Omental fat pad (tissue), 4 donors: ENCODE measurements around the gene SLC5A11. TPM values are rescaled to one million over a fixed set of nuclear protein-coding genes. Genes with fewer than 3 reads are reported as not detected.

Source experiments
- ATAC-seq: fragments of 150-250 bp; one replicate; pipeline ENCODE4 v1.9.1; 2016; ENCODE audit warnings: mild to moderate bottlenecking, moderate library complexity; ENCODE audit not compliant: low FRiP score
- DNase-seq: peaks from one replicate; pipeline ENCODE4 v3.0.0-alpha.2; 2019; ENCODE audit warnings: low spot score
- CTCF ChIP-seq, 3 donors: fragments of 450-650 bp; IDR thresholded peaks; one replicate each; pipeline ENCODE4 v1.5.1; 2016 to 2017; ENCODE audit warnings: antibody characterized with exemption in 3 of 3, mild to moderate bottlenecking in 3 of 3, moderate library complexity in 2 of 3
- total RNA-seq, 4 donors: library from RNA; depleted of rRNA; stranded (reverse); fragments of >200 nt; gene quantifications; one replicate each; pipeline ENCODE4 v1.1.0, GENCODE V29; 2016

Gene SLC5A11
- total RNA-seq, 4 donors from 2014 or later = 0.12 to 0.32 (median 0.28) TPM; not detected in 1

- DNase-seq = no peak
- TF ChIP-seq CTCF (IDR thresholded peaks at IDR 0.05) = no peak
- ATAC-seq = no peak
Observed at GRCh38 chr16:24931091-24931490, 85.3 kb downstream of the SLC5A11 start.

- TF ChIP-seq CTCF (IDR thresholded peaks at IDR 0.05) = no peak
- no peak for ATAC-seq
- DNase-seq = no peak
Observed at GRCh38 chr16:24935336-24935735, 89.6 kb downstream of the SLC5A11 start.

GRCh38 chr16:24936151-24936550 lies 90.4 kb downstream of the SLC5A11 start:
- ATAC-seq (no peak), DNase-seq (no peak)
- no peak for TF ChIP-seq CTCF (IDR thresholded peaks at IDR 0.05)

- TF ChIP-seq CTCF (IDR thresholded peaks at IDR 0.05) = no peak
- no peak for ATAC-seq
- no peak for DNase-seq
Observed at GRCh38 chr16:24939224-24939623, 93.5 kb downstream of the SLC5A11 start.

GRCh38 chr16:24939738-24940137 lies 94.0 kb downstream of the SLC5A11 start:
- TF ChIP-seq CTCF (IDR thresholded peaks at IDR 0.05) = no peak
- no peak for ATAC-seq
- DNase-seq = no peak

- TF ChIP-seq CTCF (IDR thresholded peaks at IDR 0.05) = no peak
- no peak for DNase-seq
- no peak for ATAC-seq
Observed at GRCh38 chr16:24943471-24943870, 97.7 kb downstream of the SLC5A11 start.

- no peak for TF ChIP-seq CTCF (IDR thresholded peaks at IDR 0.05)
- DNase-seq (no peak), ATAC-seq (no peak)
Observed at GRCh38 chr16:24944206-24944605, 98.4 kb downstream of the SLC5A11 start.
